ENCODE results near the gene HSPA8. TPM values are rescaled to one million over a fixed set of nuclear protein-coding genes. Genes with fewer than 3 reads are reported as not detected.
A peak's percentile ranks its signal among the peaks of the same experiment; 100 is the strongest.
"Not testable (repeated sequence)": the region's sequence is repeated elsewhere in the genome, so short reads cannot be mapped to it uniquely, and the experiment has no call there.

HSPA8 gene
- total RNA-seq, 1 donor from 2014 or later = 619 TPM

- no peak for TF ChIP-seq CTCF (IDR thresholded peaks at IDR 0.05)
- intact Hi-C loops (cut with DNase I) = loop anchor here (5.0 kb wide), 2 partner anchors 132 to 178 kb away; partner anchors contain the start of gene JHY
- Histone ChIP-seq H3K27ac (peak overlapping the region; percentile 11 to 100), H3K27me3 (no peaks in the 10 kb centered on the region), H3K36me3 (peaks cover 54 to 58% of the 10 kb centered on the region in 2 donors), H3K4me1 (peaks cover 6 to 57% of the 10 kb centered on the region in 2 donors), H3K9me3 (no peaks in the 10 kb centered on the region), H3K4me3 (peak overlapping the region; percentile 83 to 88)
- no peak for DNase-seq (ENCODE audit: low spot score in 2 of 2)
These were observed 1.5 kb downstream of the HSPA8 start for GRCh38 chr11:123060277-123061000.

GRCh38 chr11:123059041-123059920 lies 2.7 kb downstream of the HSPA8 start:
- H3K4me3 ChIP-seq = peak overlapping the region; percentile 83 to 88
- H3K27ac ChIP-seq = peak overlapping the region in 1 of 2 donors; percentile 13
- intact Hi-C loops (cut with DNase I) = loop anchor here (10.0 kb wide), 1 partner anchor 194 kb away; no protein-coding TSS in a partner anchor
- not testable (repeated sequence) for H3K27me3 ChIP-seq; DNase-seq (ENCODE audit: low spot score in 2 of 2); H3K9me3 ChIP-seq
- H3K36me3 ChIP-seq = peaks cover 63% of the 10 kb centered on the region in 2 donors
- peaks cover 6 to 52% of the 10 kb centered on the region in 2 donors for H3K4me1 ChIP-seq

GRCh38 chr11:123057661-123058305 lies 4.2 kb downstream of the HSPA8 start:
- no peak for DNase-seq (ENCODE audit: low spot score in 2 of 2)
- Histone ChIP-seq H3K4me3 (peak overlapping the region in 1 of 2 donors; percentile 83), H3K4me1 (peaks cover 6 to 45% of the 10 kb centered on the region in 2 donors), H3K27me3 (no peaks in the 10 kb centered on the region), H3K9me3 (no peaks in the 10 kb centered on the region), H3K27ac (peak overlapping the region in 1 of 2 donors; percentile 11), H3K36me3 (peaks cover 71 to 75% of the 10 kb centered on the region in 2 donors)
- no peak for TF ChIP-seq CTCF (IDR thresholded peaks at IDR 0.05)
- intact Hi-C loops (cut with DNase I) = loop anchor here (10.0 kb wide), 1 partner anchor 193 kb away; no protein-coding TSS in a partner anchor

GRCh38 chr11:123056835-123057491 lies 5.0 kb downstream of the HSPA8 start:
- H3K27ac ChIP-seq = no peak overlapping the region
- H3K36me3 ChIP-seq = peaks cover 71 to 75% of the 10 kb centered on the region in 2 donors
- peak overlapping the region in 1 of 2 donors; percentile 83 for H3K4me3 ChIP-seq
- no peaks in the 10 kb centered on the region for H3K9me3 ChIP-seq
- intact Hi-C loops (cut with DNase I) = loop anchor here (10.0 kb wide), 1 partner anchor 192 kb away; no protein-coding TSS in a partner anchor
- no peak for TF ChIP-seq CTCF (IDR thresholded peaks at IDR 0.05)
- peaks cover 6 to 45% of the 10 kb centered on the region in 2 donors for H3K4me1 ChIP-seq
- H3K27me3 ChIP-seq = no peaks in the 10 kb centered on the region
- DNase-seq (ENCODE audit: low spot score in 2 of 2) = no peak

- H3K4me1 ChIP-seq = peaks cover 6 to 43% of the 10 kb centered on the region in 2 donors
These were observed 6.6 kb downstream of the HSPA8 start for GRCh38 chr11:123055191-123055901.

More at GRCh38 chr11:123055191-123055901, 6.6 kb downstream of the HSPA8 start:
- H3K36me3 ChIP-seq = peaks cover 65 to 66% of the 10 kb centered on the region in 2 donors
- no peak overlapping the region for H3K4me3 ChIP-seq
- no peak for TF ChIP-seq CTCF (IDR thresholded peaks at IDR 0.05)
- H3K9me3 ChIP-seq = no peaks in the 10 kb centered on the region
- no peak overlapping the region for H3K27ac ChIP-seq
- no peak for DNase-seq (ENCODE audit: low spot score in 2 of 2)
- intact Hi-C loops (cut with DNase I) = loop anchor here (10.0 kb wide), 1 partner anchor 191 kb away; no protein-coding TSS in a partner anchor
- H3K27me3 ChIP-seq = no peaks in the 10 kb centered on the region

Data from ascending aorta (tissue), 2 donors.